ENCODE measurements around the gene NT5DC3.

DNA sequence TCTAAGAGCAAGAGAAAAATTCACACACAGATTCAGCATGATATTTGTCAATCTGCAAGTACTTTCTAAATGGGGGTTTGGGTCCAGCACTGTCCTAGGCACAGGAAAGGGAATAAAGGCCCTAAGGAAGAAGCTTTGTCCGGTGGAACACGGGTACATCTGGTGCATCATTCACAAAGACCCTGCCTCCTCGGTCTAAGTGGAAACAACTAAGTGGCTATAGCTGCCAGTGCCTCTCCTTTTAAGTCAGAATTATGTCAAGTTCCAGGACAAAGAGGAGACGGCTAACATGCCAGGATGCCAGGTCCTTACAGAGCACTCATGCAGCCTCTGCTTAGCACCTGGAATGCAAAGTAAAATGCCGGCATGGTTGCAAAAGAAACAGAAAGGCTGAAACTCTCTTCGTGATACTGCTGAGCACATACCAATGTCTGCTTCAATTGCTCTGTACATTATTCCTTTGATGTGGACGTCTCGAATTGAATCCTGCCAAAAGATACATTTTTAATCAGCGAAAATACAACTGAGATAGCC, 47.5 kb downstream of the NT5DC3 start:
- TF ChIP-seq, protein P1, sequence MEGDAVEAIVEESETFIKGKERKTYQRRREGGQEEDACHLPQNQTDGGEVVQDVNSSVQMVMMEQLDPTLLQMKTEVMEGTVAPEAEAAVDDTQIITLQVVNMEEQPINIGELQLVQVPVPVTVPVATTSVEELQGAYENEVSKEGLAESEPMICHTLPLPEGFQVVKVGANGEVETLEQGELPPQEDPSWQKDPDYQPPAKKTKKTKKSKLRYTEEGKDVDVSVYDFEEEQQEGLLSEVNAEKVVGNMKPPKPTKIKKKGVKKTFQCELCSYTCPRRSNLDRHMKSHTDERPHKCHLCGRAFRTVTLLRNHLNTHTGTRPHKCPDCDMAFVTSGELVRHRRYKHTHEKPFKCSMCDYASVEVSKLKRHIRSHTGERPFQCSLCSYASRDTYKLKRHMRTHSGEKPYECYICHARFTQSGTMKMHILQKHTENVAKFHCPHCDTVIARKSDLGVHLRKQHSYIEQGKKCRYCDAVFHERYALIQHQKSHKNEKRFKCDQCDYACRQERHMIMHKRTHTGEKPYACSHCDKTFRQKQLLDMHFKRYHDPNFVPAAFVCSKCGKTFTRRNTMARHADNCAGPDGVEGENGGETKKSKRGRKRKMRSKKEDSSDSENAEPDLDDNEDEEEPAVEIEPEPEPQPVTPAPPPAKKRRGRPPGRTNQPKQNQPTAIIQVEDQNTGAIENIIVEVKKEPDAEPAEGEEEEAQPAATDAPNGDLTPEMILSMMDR (conservative IDR thresholded peaks at IDR 0.05 in 1 of 2, IDR thresholded peaks at IDR 0.05 in 1 of 2; ENCODE audit: extremely low read depth in 1 of 2, insufficient read depth in 1 of 2, low read depth in 1 of 2, low read length in 2 of 2): no peak
- TF ChIP-seq EZH2 (IDR thresholded peaks at IDR 0.05; ENCODE audit: borderline replicate concordance, low read length): no peak

All from mammary epithelial cell (primary cell).